Stimulated activated CD8-positive, alpha-beta memory T cell treated with anti-CD3 and anti-CD28 coated beads, Interleukin-7, amount 100 ng/mL, for 48 hours (primary cell): ENCODE measurements around the gene INTS11.
A peak's percentile ranks its signal among the peaks of the same experiment; 100 is the strongest.

Source experiments
- DNase-seq, 2 donors: peaks; one replicate each; pipeline ENCODE4 v3.0.0-alpha.2; 2020; ENCODE audit warnings: low read depth in 1 of 2; ENCODE audit errors: extremely low read depth in 1 of 2

The INTS11 gene

DNA sequence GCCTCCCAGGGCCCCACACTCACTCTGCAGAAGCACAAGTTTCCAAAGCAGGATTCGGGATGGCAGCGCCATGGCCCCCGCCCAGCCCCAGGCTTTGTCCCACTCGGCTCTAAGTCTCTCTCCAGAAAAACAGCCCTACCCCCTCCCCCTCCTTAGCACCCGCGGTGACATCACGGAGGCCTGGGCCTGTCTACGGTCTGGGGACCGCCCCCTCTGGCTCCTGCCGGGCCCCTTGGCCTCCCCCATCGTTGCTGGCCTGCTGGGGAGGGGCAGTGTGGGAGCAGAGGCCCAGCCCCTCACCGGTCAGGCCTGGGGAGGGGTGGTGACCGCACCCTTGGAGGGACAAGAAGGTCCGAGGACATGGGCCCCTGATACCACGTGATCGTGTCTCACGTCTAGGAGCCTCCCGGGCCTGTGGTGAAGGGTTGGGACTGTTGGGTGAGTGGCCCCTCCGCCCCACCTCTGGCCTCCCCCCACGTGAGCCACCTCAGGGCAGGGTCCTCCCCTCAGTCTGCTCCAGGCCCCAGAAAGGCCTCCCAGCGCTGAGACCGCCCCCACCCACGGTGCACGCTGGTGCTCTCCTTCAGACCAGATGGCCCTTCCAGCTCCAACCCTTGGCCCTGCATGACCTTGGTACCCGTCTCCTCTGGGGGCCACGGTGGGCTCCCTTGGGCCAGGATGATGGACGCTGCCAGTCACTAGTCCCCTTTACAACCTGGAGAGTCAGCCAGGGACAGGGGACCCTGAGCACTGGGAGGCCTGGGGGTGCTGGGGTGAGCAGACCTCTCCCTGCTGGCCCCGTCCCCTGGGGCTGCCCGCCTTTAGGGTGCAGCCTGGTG lies 34.2 kb upstream of the INTS11 start, which contains the start of gene MXRA8:
Gene MXRA8 (minus strand): TSS at position 123 of the 839 bp plus-strand sequence. CDS start 51 bp downstream, at position 72.
- DNase-seq, result no peak

DNA sequence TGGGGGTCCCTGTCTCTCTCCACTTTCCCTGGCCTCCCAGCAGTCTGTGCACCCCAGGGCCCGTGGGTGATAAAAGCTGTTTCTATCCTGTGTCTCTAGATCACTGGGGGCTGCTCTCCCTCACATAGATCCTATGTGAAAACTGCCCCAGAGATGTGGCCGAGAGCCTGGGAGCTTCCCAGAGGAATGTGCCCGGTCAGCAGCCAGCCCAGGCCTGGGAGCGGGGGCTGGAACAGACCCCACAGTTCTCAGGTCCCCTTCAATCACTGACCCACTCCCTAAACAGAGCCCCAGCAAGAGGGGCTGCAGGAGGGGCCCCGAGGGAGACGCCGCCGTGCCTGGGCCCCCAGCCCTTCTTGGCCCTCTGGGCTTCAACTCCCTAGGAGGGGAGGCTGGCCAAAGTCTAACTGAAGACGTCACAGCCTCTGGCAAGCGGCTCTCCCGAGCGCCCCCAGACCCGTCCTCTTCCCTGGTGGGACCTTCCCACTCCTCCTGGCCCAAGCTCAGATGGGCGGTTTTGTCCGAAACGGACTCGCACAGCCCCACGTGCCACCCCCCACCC lies 33.5 kb upstream of the INTS11 start:
- DNase-seq, result no peak

DNA sequence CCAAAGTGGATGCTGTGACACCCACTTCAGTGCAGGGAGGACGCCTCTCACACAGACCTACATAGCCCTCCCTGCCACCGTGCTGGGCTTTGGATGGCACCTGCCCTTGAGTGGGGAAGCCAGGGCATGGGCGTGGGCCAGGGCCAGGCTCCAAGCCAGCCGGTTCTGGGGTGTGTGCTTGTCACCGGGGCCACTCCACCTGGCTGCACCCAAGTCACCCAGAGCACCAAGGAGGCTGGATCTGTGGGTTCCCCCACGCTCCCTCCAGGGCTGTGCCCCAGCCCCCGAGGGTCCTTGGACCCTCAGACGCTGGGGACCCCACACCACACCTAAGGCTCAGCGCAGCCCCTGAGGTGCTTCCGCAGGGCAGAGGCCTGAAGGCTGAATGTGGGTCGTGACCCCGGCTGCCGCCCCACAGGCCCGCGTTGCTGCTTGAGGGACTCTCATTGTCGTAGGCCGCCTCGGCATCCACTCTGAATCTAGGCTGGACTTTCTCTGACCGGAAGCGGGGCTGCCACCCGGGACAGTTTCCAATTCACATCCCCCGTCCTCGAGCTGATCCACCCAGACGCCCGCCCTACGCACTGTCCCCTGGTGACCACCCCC lies 32.4 kb upstream of the INTS11 start:
- no peak for DNase-seq

DNA sequence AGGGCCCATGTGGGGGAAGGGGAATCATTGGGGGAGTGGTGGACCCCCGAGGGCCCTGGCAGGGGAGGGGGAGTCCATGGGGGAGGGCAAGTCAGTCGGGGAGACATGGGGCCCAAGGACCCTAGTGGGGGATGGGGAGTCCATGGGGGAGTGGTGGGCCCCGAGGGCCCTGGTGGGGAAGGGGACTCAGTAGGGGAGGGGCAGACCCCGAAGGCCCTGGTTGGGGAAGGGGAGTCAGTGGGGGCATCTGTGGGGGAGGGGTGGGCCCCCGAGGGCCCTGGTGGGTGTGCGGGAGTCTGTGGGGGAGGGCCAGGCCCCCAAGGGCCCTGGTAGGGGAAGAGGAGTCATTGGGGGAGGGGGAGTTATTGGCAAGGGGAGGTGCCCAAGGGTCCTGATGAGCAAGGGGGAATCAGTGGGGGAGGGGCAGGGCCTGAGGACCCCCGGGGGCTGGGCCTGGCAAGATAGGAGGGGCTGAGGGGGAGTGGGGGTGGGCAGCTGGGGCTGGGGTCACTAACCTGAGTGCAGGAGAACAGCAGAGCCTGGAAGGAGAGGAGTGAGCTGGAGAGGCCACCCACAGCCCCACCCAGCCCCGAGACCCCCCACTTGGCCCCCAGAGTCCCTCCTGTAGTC lies 31.8 kb upstream of the INTS11 start:
- no peak for DNase-seq

DNA sequence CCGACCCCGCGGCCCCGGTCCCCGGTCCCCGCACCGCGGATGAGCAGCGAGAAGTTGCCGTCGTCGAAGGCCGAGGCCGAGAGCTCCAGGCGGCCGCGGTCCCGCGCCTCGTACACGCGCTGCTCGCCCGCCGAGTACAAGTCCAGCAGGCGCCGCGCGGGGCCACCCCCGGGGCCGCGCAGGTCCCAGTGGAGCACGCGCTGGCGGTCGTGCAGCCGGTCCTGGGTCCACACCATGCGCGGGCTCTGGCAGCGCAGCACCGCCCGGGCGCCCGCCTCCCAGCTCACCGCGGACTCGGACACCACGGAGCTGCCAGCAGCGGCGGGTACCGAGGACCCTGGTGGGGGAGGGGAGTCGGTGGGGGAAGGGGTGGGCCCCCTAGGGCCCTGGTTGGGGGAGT lies 31.0 kb upstream of the INTS11 start:
- DNase-seq, result no peak

DNA sequence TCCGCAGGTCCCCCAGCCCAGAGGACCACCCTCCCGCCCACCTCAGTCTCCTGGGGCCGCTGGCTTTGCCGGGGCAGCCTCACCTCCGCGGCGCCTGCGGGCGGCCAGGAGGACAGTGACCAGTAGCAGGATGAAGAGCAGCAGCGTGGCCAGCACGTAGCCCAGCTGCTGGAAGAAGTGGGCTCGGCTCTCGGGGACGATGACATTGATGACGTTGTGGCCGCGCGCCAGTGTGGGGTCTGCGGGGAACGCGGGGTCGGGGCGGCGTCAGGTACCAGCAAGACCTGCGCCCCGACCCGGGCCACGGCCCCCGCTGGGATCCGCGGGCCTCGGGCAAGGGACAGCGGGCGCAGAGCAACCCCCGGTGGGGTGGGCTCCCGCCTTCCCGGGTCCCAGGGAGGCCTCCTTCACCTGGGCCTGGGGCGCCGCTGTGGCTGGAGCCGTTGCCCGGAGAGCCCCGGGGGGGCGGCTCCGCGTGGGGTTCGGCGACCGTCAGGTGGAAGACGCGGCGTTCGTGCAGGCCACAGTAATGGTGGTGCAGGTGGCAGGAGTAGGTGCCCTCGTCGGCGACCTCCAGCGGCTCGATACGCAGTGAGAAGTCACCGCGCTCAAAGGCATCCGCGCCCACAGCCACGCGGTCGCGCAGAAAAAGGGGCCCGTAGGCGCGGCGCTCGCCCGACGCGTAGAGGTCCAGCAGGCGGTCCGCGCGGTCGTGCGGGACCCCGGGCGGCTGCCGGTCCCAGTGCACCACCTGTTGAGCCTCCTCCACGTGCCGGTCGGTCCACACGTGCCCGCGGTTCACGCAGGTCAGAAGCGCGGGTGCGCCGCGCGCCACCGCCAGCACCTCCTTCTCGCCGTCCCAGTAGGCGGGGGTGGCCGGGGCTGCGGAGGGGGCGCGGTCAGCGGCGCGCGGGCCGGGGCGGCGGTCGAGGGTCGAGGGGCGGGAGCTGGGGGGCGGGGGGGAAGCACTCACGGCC lies 30.1 kb upstream of the INTS11 start:
- DNase-seq, result no peak

DNA sequence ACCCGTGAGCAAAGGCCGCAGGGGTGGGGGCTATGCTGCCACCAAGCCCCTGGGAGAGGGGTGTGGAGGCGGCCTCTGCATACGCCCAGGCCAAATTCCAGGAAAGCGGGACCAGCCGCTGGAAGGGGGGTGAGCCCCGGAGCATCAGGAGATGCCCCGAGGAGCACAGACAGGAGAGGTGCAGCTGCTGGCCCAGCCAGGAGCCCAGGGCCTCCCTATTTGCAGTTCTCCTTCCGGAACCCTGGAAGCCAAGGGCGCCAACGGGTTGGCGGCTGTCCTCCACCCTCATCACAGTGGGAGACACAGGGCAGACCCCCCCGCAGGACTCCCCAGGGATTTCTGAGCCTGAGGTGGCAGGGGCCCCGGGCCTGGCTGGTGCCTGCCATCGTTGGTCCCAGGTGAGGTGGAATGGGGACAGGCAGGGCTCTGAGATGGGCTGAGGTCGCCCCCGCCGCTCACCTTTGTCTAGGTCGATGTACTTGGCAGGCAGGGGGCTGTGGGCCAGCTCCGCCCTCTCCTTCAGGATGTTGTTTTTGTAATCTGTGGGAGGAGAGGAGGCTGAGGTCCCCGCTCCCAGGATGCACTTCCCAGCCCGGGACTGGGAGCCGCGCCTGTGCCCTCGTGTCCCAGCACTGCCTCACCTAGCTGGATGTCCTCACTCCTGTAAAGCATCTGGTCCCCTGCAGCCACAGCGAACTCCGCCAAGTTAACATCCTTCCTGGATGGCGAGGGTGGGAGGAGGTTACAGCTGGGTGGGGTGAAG lies 29.1 kb upstream of the INTS11 start:
- no peak for DNase-seq

DNA sequence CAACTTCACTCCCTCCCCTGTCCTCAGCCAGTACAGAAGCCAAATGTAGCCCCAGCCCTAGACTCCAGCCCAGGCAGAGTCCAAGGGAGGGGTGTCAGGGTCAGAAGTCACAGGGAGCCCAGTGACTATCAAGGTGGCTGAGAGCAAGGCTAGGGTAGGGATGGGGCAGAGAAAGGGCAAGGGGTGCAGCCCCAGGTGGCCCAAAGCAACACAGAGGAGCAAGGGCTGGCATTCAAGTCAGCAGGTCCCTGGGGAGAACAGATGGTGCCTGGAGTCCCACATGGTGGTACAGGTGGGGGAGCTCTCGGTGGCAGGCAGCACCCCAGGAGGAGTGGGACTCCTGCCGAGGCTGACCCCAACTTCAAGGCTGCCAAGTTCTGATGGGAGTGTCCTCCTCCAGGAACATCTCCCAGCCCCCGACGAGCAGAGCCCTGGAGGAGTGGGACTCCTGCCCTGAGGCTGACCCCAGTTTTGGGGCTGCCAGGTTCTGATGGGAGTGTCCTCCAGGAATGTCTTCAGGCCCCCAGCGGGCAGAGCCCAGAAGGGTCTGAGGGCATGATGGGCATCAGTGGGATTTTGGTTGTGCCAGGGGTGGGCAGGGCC lies 28.4 kb upstream of the INTS11 start:
- DNase-seq, result no peak

DNA sequence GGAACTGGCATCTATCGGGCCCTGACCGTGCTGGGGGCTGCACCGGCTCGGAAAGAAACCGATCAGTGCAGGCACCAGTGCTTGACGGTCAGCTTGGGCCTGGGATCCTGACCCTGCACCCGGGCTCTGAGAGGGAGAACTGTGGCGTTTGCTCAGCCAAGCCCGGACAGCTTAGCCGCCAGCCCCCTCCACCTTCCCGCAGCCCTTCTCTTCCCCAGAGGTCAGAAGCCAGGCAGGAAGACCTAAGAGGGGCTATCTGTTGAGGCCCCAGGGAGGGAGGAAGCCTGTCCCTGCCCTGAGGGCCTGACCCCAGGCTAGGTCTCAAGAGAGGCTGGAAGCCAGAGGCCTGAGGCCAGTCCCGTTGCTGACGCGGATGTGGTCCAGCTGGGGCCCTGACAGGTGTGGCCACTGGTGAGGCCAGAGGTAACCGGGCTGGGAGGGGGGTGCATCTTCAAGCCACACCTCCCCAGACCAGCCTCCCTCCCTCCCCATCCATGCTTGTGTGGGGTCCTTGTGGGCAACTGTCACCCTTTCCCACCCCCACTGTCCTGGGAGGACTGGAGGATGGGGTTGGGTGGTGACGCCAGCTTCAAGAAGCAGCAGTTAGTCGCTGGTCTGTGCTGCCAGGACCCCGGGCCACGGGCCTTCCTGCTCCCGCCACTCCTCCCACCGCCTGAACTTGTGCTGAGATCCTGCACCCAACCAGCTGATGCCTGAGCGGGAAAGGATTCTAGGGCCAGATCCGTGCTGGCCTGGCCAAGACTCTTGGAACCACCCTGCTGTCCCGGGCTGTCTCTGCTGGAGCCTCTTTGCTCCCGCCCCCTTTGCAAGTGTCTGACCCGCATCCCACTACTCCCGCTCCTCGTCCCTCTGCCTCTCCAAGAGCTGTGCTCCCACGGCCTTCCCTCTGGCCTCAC lies 27.3 kb upstream of the INTS11 start:
- no peak for DNase-seq

DNA sequence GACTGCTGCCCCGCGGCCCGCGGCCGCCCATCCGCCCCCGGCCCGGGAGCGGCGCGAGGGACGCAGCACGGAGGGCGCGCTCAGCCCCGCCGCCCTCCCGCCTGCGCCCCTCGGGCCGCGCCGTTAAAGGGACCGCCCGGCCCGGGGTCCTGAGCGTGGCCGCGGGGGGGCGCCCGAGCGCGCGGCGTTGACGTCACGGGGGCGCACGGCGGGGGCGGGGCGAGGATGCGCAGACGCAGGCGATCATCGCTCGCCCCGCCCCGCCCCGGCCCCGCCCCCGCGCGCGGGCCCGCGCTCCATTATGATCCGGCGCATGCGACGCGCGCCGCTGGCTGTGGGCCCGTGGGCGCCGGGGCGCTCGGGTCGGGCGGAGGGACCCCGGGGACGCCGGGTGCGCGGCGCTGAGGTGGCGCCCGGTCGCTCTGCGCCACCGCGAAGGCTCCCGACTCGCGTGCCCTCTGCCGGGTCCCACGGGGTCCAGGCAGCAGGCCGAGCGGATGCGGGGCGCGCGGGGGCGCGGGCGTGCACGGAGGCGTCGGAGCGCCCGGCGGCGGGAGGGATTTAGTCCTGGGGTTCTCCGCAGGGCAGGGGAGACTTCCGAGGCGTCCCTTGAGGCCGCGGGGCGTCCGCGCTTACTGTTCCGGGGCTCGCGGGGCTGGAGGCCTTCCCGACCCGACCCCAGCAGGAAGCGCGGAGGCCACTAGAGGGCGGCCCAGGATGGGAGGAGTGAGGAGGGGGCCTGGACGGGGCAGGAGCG lies 25.0 kb upstream of the INTS11 start, which contains the start of gene DVL1:
Gene DVL1 (minus strand): TSS at position 163 of the 757 bp plus-strand sequence. CDS start 353 bp downstream, outside the sequence.
- peak in 1 of 2 donors; percentile 34 for DNase-seq

DNA sequence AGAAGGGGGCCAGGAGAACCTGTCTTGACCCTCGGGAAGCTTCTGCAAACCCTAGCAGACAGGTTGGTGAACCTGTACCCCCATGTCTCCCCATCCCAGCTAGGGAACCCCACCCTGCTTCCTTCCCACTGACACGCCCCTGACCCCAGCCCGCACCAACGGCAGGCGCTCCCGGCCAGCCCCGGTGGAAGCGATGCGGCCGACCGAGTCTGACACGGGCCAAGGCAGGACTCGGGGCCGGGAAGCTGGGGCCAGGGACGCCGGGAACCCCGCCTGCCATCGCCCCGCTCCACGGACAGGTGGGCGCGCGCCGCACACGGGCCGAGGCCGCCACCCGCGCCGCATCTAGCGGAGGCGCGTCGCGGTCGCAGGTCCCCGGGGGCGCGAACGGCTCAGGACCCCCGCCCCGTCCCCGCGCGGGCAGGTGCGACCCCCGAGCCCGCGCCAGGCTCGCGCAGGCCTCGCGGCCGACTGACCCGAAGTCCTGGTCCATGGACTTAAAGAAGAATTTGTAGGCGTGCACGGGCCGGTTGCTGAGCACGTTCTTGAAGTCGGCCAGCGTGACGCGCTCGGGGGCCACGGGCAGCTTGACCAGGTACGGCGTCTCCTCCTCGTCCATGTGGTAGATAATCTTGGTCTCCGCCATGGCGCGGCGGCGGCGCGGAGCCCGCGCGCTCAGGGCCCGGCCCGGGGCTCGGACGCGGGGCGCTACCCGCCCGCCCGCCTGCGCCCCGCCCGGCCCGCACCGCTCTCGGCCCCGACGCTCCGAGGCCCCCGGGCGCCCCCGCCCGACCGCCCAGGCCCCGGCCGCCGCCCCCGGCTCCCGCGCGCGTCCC lies 24.2 kb upstream of the INTS11 start:
- DNase-seq, result no peak

DNA sequence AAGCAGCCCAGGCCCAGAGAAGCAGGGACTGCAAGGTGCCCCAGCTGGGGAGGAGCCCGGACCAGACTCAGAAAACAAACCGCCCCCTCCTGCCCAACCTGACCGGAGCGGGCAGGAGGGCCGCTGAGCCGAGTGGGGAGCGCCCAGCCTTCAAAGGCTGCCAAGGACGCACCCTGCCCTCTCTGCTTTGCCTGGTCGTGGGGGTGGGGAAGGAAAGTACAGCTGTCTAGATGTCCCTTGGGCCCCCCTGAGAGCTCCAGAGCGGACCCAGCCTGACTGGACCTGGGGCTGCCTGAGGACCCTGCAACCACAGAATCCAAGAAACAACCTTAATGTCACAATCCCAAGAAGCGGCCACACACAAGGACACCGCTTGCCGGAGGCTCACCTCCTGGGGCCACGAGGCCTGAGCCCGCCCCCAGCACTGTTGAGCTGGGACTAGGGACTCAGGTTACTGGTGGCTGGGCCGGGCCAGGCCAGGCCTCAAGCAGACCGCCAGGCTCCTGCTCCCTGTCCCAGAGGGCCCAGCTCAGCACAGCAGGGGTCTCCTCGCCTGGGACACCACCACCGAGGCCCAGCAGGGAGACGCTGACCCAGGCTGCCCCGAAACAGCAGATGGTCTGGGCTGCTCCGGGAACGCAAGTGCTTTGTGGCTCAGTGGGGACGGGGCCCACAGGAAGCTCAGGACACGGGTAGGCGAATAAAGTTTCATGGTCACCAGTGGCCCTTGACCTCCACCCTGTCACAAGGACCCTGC lies 23.4 kb upstream of the INTS11 start:
- no peak for DNase-seq

DNA sequence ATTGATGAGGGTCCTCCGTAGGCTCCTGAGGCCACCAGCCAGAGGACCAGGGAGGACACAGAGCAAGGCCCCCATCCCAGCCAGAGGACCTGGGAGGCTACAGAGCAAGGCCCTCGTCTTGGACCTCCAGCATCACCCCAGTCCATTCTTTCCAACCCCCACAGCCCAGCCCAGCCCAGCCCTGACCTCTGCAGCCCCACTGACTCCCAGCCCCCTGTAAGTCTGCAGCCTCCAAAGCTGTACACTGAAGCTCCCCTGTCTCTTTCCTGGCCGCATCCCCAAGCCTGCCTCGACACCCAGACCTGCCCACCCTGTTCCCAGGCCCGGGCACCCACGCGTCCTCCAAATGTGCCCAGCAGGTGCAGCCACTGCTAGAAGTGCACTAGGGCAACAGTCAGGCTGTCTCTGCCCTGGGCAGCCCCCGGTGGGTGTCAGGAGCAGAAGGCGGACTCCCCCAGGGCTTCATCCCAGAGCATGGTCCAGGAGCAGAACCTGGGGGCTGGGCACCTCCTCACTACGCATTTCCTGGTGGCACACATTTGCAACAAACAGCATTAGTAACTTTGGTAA lies 22.7 kb upstream of the INTS11 start:
- no peak for DNase-seq

DNA sequence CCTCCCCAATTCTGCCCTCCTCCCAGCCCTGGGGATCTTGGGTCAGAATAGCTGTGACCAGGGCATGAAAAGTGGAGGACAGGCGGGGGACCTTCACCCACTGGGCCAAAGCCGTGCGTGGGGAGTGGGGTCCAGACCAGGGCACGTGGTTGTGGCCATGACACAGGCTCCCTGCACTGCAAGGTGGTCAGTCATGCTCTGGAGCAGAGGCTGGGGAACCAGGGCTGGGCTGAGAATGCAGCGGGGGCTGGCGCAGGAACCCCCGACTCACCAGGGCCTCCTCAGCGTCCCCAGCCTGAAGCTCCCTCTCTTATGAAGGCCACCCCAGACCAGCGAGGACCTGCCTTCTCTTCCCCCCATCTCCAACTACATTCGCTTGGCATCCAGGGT lies 22.0 kb upstream of the INTS11 start:
- no peak for DNase-seq

DNA sequence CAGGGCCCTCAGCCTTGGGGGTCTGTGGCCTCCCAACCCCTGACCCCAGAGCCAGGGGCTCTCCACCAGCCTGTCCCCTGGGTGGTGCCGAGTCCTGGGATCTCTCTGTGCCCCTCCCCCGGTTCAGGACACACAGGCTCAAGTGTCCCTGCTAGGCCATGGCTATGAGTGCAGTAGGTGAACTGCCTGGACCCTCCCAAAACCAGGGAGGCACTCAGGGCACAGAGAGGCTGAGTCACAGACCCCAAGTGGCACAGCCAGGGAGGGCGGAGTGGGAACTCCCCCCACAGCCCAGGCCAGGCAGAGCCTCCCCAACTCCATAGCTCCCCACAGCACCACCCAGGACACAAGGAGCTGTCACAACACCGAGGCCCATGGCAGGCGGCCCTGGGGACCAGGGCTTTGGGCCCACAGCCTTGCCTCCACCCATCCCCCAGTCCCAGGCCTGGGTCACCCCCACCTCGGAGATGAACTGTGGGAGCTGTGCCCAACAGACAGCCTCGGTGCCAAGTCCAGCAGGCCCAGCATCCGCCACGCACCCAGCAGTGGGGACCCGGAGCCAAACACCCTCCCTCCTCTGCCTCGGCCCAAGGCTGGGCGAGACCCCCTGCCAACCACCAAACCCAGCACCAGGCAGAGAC lies 21.5 kb upstream of the INTS11 start:
- no peak for DNase-seq
